Heart left ventricle (tissue), 16 donors: ENCODE data around the gene MTFR2. TPM values are rescaled to one million over a fixed set of nuclear protein-coding genes. Genes with fewer than 3 reads are reported as not detected.

Experiments used
- ATAC-seq, 4 donors: fragments of 200-7000 bp; cut with Tn5 transposase; one replicate each; pipeline ENCODE4 v1.9.1; 2020 to 2022; ENCODE audit warnings: moderate library complexity in 4 of 4, mild to moderate bottlenecking in 3 of 4, moderate number of reproducible peaks in 1 of 4
- DNase-seq, 5 donors: peaks; one replicate each; pipeline ENCODE4 v3.0.0-alpha.2; 2020
- H3K27ac ChIP-seq, 12 donors: fragments of 200-600 bp; sonication (generic) in 4 of 12; one replicate each; pipeline versions ENCODE4 v1.5.0 to v1.8.0; 2016 to 2022; ENCODE audit warnings: mild to moderate bottlenecking in 2 of 12
- H3K27me3 ChIP-seq, 9 donors: fragments of 200-600 bp; sonication (generic) in 2 of 9; one replicate each; pipeline versions ENCODE4 v1.5.1 to v1.8.0; 2016 to 2022; ENCODE audit warnings: mild to moderate bottlenecking in 3 of 9
- H3K36me3 ChIP-seq, 9 donors: fragments of 200-600 bp; sonication (generic) in 2 of 9; one replicate each; pipeline versions ENCODE4 v1.5.0 to v1.8.0; 2018 to 2022; ENCODE audit warnings: mild to moderate bottlenecking in 2 of 9
- H3K4me1 ChIP-seq, 12 donors: fragments of 200-600 bp; sonication (generic) in 4 of 12; one replicate each; pipeline versions ENCODE4 v1.5.0 to v1.8.0; 2016 to 2022; ENCODE audit warnings: mild to moderate bottlenecking in 3 of 12
- H3K4me3 ChIP-seq, 12 donors: fragments of 200-600 bp; sonication (generic) in 4 of 12; one replicate each; pipeline versions ENCODE4 v1.5.0 to v1.8.0; 2017 to 2022; ENCODE audit warnings: mild to moderate bottlenecking in 9 of 12, moderate library complexity in 4 of 12
- H3K9me3 ChIP-seq, 12 donors: fragments of 200-600 bp; sonication (generic) in 4 of 12; one replicate each; pipeline versions ENCODE4 v1.5.0 to v1.8.0; 2016 to 2022; ENCODE audit warnings: mild to moderate bottlenecking in 1 of 12
- CTCF ChIP-seq, 12 donors: fragments of 200-600 bp; sonication (generic) in 4 of 12; IDR thresholded peaks; one replicate each; pipeline versions ENCODE4 v1.5.0 to v1.8.0; 2018 to 2022; ENCODE audit warnings: antibody characterized with exemption in 12 of 12, mild to moderate bottlenecking in 5 of 12
- POLR2A ChIP-seq, 2 donors: fragments of 450-650 bp; IDR thresholded peaks; one replicate each; pipeline ENCODE4 v1.6.1; 2017; ENCODE audit warnings: antibody characterized with exemption in 2 of 2, mild to moderate bottlenecking in 2 of 2, moderate library complexity in 2 of 2
- WGBS, 4 donors: extraction: QIAGEN DNeasy Blood & Tissue Kit in 2 of 4; methylation state at CpG; one replicate each; pipeline versions ENCODE4 v1.1.5 to v1.1.7; 2013 to 2018; 5-methylcytosine and 5-hydroxymethylcytosine counted together
- intact Hi-C, 10 donors: fragments of 100-400 bp; cut with DNase I; formaldehyde crosslinking; loops; one replicate each; pipeline versions ENCODE4 v1.11.1 to v1.14.2; 2022
- polyA plus RNA-seq, 2 donors: library from polyadenylated mRNA; stranded (reverse); fragments of 200-250 nt; gene quantifications; one replicate each; pipeline ENCODE4 v1.2.3, GENCODE V29; 2013
- total RNA-seq, 9 donors: library from RNA; depleted of rRNA in 2 of 9; stranded (reverse); fragments of >200 nt in 2 of 9; fragmentation: NEBNext Ultra II Directional in 3 of 9; extraction: Animal tissue kit (Norgen Biotek cat#: 25700) in 3 of 9; gene quantifications; one replicate each; pipeline versions ENCODE4 v1.1.0 to v1.2.4, GENCODE V29; 2016 to 2023
- donor health status: ischemic (EF 13 %, LVEDD 7.1; RV severe dilation, severe dysfunction).
- donor health status: healthy with polysubstance abuse.
- donor health status: DM: no; HTN: yes; CAD: no.
- donor health status: DM: no; HTN: no; CAD: no.
- donor health status: ischemic (EF 25% LVEDD 6.9; RV normal size, moderate dysfunction).
- donor health status: ischemic (EF 25% LVEDD 5.7; RV mildly dilated, moderate dysfunction).
- donor health status: healthy.
- donor health status: DM: yes; HTN: yes; CAD: no.
- donor health status: ischemic (EF 35%, LVEDD 5.7; RV mildly dilated, moderate dysfunction).
- donor health status: nonischemic (EF 11% LVEDD 7.7; RV severe dilation, severe dysfunction).
- donor health status: DM: yes; HTN: yes; CAD: no.
- donor health status: PGD.
- donor health status: ischemic (EF 29% LVEDD 5.4; RV normal size, mild dysfunction).
- donor health status: nonischemic (EF 23%, LVEDD 6.1; RV moderate dilation, normal function).

Gene MTFR2
- total and polyA plus RNA-seq, 11 donors, result 0.15 to 1.0 (median 0.30) TPM; not detected in 6

GRCh38 chr6:136213853-136214252, 36.3 kb downstream of the MTFR2 start:
- Histone ChIP-seq H3K27ac (no peak overlapping the region), H3K9me3 (no peaks in the 10 kb centered on the region), H3K27me3 (no peaks in the 10 kb centered on the region), H3K4me3 (no peak overlapping the region), H3K4me1 (no peaks in the 10 kb centered on the region), H3K36me3 (no peaks in the 10 kb centered on the region)
- TF ChIP-seq POLR2A (IDR thresholded peaks at IDR 0.05) (no peak), CTCF (IDR thresholded peaks at IDR 0.05) (no peak)
- DNase-seq (no peak), ATAC-seq (no peak)
- intact Hi-C loops, result no loop called here

- no peak overlapping the region for H3K4me3 ChIP-seq
- no peaks in the 10 kb centered on the region for H3K27me3 ChIP-seq
- DNase-seq (no peak), ATAC-seq (no peak)
- WGBS, 4 donors, result 59 to 67% (median 65%) methylated on average over 5 of the region's 5 CpGs
- no peak for TF ChIP-seq CTCF (IDR thresholded peaks at IDR 0.05)
- TF ChIP-seq POLR2A (IDR thresholded peaks at IDR 0.05), result no peak
- H3K4me1 ChIP-seq, result no peaks in the 10 kb centered on the region
- intact Hi-C loops, result no loop called here
- no peak overlapping the region for H3K27ac ChIP-seq
- H3K36me3 ChIP-seq, result no peaks in the 10 kb centered on the region
- no peaks in the 10 kb centered on the region for H3K9me3 ChIP-seq
Observed at GRCh38 chr6:136213012-136213539, 37.0 kb downstream of the MTFR2 start.

- Histone ChIP-seq H3K4me3 (no peak overlapping the region), H3K27ac (no peak overlapping the region), H3K36me3 (no peaks in the 10 kb centered on the region), H3K4me1 (no peaks in the 10 kb centered on the region), H3K27me3 (no peaks in the 10 kb centered on the region), H3K9me3 (no peaks in the 10 kb centered on the region)
- ATAC-seq (no peak), DNase-seq (no peak)
- 95 to 99% (median 98%) methylated on average over 2 of the region's 2 CpGs for WGBS, 4 donors
- TF ChIP-seq CTCF (IDR thresholded peaks at IDR 0.05) (no peak), POLR2A (IDR thresholded peaks at IDR 0.05) (no peak)
- intact Hi-C loops, result no loop called here
Observed at GRCh38 chr6:136212608-136213007, 37.5 kb downstream of the MTFR2 start.

DNA sequence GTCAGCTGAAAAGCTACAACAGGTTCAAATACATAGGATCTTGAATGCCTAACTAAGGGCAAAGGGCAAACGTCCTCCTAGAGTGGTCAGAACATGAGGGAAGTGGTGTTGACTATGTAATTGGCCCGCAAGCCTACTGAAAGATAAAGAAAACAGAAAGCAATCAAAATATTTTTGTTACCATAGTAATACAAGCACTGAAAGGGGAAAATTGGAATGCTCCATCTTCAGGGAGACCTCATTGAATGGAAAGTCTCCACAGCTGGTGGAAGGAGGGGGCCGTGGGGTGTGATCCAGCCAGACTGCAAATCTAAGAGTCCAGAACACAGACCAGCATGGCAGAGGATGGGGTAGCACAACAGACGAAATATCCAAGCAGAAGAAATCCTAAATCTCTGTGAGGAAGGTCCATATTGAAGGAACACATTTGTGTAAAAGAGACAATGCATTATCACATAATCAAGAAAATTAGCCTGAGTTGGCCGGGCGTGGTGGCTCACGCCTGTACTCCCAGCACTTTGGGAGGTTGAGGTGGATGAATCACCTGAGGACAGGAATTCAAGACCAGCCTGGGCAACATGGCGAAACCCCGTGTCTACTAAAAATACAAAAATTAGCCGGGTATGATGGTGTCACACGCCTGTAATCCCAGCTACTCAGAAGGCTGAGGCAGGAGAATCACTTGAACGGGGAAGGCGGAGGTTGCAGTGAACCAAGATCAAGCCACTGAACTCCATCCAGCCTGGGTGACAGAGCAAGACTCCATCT, 39.5 kb downstream of the MTFR2 start:
- 88 to 90% (median 89%) methylated on average over 13 of the region's 13 CpGs for WGBS, 4 donors
- ATAC-seq (peak in 2 of 4 donors; percentile 10 to 53), DNase-seq (no peak)
- Histone ChIP-seq H3K9me3 (no peaks in the 10 kb centered on the region), H3K4me3 (no peak overlapping the region), H3K27ac (no peak overlapping the region), H3K4me1 (no peaks in the 10 kb centered on the region), H3K36me3 (no peaks in the 10 kb centered on the region), H3K27me3 (no peaks in the 10 kb centered on the region)
- TF ChIP-seq CTCF (IDR thresholded peaks at IDR 0.05), result no peak
- TF ChIP-seq POLR2A (IDR thresholded peaks at IDR 0.05), result no peak
- intact Hi-C loops, result no loop called here
